Rectal smooth muscle tissue (tissue), 1 donor: ENCODE measurements around the gene IGSF5.

Experiments used
- H3K27ac ChIP-seq: one replicate; pipeline ENCODE4 v1.7.0; 2013; ENCODE audit warnings: low read depth, low read length, inconsistent platforms
- H3K27me3 ChIP-seq: one replicate; pipeline ENCODE4 v1.7.0; 2013; ENCODE audit warnings: low read length; ENCODE audit not compliant: control insufficient read depth, insufficient read depth
- H3K36me3 ChIP-seq: one replicate; pipeline ENCODE4 v1.7.0; 2013; ENCODE audit warnings: low read length; ENCODE audit not compliant: control insufficient read depth, insufficient read depth
- H3K4me1 ChIP-seq: one replicate; pipeline ENCODE4 v1.7.0; 2013; ENCODE audit warnings: low read length; ENCODE audit not compliant: control insufficient read depth, insufficient read depth
- H3K4me3 ChIP-seq: one replicate; pipeline ENCODE4 v1.7.0; 2013; ENCODE audit warnings: low read length
- H3K9ac ChIP-seq: one replicate; pipeline ENCODE4 v1.7.0; 2013; ENCODE audit warnings: low read length

Gene IGSF5

DNA sequence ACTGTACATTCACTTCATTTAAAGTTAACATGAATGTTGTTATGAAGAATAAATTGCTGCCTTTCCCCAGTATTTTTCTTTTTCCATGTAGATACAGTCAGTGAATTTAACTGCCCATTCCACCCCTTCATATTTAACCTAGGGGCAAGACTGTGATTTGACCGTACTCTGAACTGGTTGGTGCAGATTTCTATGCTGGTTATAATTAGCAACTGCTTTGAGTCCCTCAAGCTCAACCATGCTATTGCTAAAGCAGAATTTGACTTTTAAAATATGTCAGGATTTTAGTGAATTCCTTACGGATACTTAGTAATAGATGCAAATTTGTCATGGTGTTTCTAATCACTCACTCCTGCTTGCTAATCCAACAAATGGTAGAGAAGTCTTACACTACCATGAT lies 57.2 kb downstream of the IGSF5 start:
- no peak overlapping the region for H3K9ac ChIP-seq
- no peaks in the 10 kb centered on the region for H3K27me3 ChIP-seq

DNA sequence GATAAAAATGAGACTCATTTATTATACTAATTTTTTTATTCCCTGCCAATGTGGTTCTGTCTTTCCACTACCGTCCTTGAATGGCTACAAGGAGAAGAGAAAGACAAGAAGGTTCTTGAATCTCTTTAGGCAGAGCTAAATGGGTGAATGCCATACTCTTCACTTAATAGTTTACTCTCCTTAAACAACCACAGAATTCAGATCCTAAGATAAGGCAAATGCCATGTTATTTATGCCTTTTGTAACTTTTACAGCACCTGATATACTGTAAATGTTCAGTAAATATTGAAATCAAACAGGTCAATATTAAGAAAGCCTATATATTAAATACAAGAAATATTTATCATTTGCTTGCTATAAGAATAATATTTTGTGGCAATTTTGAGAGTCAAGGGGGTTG lies 58.4 kb downstream of the IGSF5 start:
- H3K4me3 ChIP-seq: no peak overlapping the region
- no peaks in the 10 kb centered on the region for H3K27me3 ChIP-seq
- no peaks in the 10 kb centered on the region for H3K36me3 ChIP-seq
- no peak overlapping the region for H3K27ac ChIP-seq
- H3K4me1 ChIP-seq: no peaks in the 10 kb centered on the region
- no peak overlapping the region for H3K9ac ChIP-seq

More for the DNA sequence above, 57.2 kb downstream of the IGSF5 start:
- Histone ChIP-seq H3K4me3 (no peak overlapping the region), H3K27ac (no peak overlapping the region), H3K4me1 (no peaks in the 10 kb centered on the region), H3K36me3 (no peaks in the 10 kb centered on the region)

DNA sequence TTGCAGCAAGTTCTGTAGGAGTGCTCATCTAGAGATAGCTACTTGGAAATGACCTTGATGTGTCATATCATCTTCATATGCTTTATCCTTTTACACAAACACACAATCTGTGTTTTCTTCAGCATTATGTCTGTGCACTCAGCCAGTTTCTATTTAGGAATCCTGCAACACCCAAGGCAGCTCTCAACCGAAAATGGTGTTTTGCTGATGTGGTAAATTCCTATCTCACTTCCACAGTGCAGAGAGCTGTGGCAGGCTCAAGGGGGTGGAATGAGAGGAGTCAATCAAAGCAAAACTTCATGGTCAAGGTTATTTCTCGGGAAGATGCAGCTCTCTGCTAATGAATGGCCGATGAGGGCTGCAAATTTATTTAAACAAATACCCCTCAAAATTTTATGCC lies 59.3 kb downstream of the IGSF5 start:
- Histone ChIP-seq H3K4me3 (no peak overlapping the region), H3K36me3 (no peaks in the 10 kb centered on the region), H3K27me3 (no peaks in the 10 kb centered on the region), H3K27ac (no peak overlapping the region), H3K9ac (no peak overlapping the region), H3K4me1 (no peaks in the 10 kb centered on the region)

DNA sequence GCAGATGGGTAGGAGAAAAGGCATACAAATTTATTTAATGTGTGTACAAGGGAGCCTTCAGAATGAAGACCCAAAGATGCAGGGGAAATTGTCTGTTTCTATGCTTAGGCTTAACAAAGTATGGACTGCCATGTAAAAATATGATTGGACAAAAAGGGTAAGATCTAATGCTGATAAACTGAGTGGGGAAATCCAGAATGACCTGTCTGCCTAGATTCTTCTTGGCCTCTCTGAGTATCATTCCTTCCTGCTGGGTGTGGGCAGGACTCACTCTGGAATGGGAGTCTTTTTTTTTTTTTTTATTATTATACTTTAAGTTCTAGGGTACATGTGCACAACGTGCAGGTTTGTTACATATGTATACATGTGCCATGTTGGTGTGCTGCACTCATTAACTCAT lies 61.0 kb downstream of the IGSF5 start:
- Histone ChIP-seq H3K27ac (no peak overlapping the region), H3K27me3 (no peaks in the 10 kb centered on the region), H3K36me3 (no peaks in the 10 kb centered on the region), H3K4me1 (no peaks in the 10 kb centered on the region), H3K9ac (no peak overlapping the region), H3K4me3 (no peak overlapping the region)

DNA sequence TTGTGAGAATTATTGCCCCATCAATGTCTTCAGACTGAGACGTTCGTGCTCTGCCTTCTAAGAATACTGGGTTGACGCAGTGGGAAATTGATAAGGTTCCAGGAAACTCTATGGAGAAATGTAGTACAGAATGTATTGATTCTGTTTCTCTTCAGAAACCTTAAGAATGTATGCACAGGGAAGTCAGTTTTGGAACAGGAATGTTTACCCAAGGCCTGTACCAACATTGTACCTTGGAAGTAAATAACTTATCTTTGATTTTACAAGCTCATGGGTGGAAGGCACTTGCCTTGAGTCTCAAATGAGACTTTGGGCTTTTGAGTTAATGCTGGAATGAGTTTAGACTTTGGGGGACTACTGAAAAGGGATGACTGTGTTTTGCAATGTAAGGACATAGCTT lies 62.8 kb downstream of the IGSF5 start:
- Histone ChIP-seq H3K27me3 (no peaks in the 10 kb centered on the region), H3K4me1 (no peaks in the 10 kb centered on the region), H3K9ac (no peak overlapping the region), H3K4me3 (no peak overlapping the region), H3K27ac (no peak overlapping the region), H3K36me3 (no peaks in the 10 kb centered on the region)

DNA sequence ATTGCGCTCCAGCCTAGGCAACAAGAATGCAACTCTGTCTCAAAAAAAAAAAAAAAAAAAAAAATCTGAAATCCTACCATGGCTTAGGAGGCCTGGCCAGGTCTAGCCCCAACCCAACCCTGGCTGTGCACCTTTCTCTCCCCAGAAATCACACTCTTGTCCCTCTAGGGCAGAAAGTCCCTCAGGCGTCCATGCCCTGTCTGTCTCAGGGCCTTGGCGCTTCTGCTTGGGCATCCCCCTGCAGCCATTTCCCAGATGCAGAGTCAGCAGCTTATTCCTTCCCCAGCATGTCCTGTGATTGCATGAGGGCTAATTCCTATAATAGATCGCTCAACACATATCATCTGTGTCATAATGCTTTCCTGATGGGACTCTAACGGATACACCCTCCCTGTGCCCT lies 65.0 kb downstream of the IGSF5 start:
- H3K9ac ChIP-seq: no peak overlapping the region
- H3K27ac ChIP-seq: no peak overlapping the region
- no peaks in the 10 kb centered on the region for H3K4me1 ChIP-seq
- H3K36me3 ChIP-seq: no peaks in the 10 kb centered on the region
- H3K27me3 ChIP-seq: no peaks in the 10 kb centered on the region
- no peak overlapping the region for H3K4me3 ChIP-seq

DNA sequence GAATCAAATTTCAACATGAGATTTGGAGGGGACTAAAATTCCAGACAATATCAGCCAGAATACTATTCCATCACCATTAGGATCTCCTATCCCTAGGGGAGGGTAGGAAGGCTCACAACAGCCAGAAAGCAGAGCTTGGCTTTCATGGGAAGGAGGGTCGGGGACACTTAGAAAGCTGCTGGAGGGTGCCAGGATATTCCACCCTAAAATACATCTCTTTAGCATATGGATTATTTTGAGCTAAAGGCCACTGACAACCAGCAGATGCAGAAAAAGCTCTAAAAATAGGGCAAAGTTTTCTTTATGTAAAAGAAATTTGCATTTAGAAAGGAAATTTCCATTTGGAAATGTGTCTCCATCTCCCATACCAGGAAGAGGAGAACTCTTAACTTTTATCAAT lies 68.0 kb downstream of the IGSF5 start:
- H3K9ac ChIP-seq: no peak overlapping the region
- H3K4me1 ChIP-seq: no peaks in the 10 kb centered on the region
- H3K36me3 ChIP-seq: no peaks in the 10 kb centered on the region
- H3K4me3 ChIP-seq: no peak overlapping the region
- no peaks in the 10 kb centered on the region for H3K27me3 ChIP-seq
- no peak overlapping the region for H3K27ac ChIP-seq

DNA sequence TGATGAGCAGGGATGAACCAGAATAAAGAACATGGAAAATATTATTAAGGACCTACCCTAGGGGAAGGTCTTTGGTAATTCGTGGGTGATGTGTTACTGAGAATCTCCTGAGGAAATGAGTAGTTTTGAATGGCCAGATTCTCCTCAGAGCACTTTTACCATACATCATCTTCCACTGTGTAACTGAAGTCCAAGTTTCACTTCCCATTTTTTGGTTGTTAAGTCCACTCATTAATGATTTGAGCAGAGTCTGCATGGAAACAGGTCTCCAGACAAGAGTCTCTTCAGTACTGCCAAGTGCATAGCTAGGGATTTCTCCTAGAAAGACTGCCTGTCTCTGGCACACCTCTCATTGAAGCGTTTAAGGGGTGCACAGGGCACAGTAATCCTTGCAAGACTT lies 73.6 kb downstream of the IGSF5 start:
- no peaks in the 10 kb centered on the region for H3K27me3 ChIP-seq
- no peak overlapping the region for H3K9ac ChIP-seq
- no peaks in the 10 kb centered on the region for H3K4me1 ChIP-seq
- no peaks in the 10 kb centered on the region for H3K36me3 ChIP-seq
- no peak overlapping the region for H3K4me3 ChIP-seq
- no peak overlapping the region for H3K27ac ChIP-seq

DNA sequence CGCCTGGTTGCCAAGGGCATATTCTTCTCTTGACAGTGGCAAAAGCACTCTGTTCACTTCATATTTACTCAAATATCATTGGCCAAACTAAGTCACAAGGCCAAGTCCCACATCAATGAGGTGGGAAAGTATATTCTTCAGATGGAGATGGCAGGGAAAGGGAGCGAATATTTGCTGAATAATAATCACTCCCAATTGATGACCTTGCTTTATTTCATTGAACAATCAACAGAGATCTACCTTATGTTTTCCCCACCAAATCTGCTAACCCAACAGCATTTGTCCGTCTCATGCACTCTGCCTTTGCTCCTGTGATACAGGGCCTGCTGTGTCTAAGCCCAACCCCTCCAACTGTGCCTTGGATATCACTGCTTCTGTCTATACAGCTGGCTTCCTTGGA lies 77.1 kb downstream of the IGSF5 start:
- Histone ChIP-seq H3K4me3 (no peak overlapping the region), H3K27me3 (no peaks in the 10 kb centered on the region), H3K4me1 (no peaks in the 10 kb centered on the region), H3K36me3 (no peaks in the 10 kb centered on the region), H3K9ac (no peak overlapping the region), H3K27ac (no peak overlapping the region)

DNA sequence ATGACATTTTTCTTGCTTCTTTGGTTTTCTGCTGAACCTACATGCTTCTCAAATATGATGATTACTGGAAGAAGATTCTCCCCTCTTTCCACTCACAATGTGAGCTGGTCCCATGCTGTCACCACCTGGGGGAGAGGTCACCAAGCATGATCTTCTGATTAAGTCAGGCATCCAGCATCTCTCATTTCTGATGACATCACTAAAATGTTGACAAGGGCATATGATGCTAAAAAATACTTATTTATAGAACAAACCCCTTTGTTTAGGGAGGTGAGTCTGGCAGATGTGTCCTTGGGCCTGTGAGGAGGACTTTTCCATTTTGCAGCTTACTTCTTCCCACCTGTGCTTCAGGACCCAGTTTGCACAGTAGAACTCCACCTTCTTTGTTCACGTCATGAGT lies 80.3 kb downstream of the IGSF5 start:
- Histone ChIP-seq H3K4me3 (no peak overlapping the region), H3K4me1 (no peaks in the 10 kb centered on the region), H3K36me3 (no peaks in the 10 kb centered on the region), H3K27me3 (no peaks in the 10 kb centered on the region), H3K9ac (no peak overlapping the region), H3K27ac (no peak overlapping the region)

DNA sequence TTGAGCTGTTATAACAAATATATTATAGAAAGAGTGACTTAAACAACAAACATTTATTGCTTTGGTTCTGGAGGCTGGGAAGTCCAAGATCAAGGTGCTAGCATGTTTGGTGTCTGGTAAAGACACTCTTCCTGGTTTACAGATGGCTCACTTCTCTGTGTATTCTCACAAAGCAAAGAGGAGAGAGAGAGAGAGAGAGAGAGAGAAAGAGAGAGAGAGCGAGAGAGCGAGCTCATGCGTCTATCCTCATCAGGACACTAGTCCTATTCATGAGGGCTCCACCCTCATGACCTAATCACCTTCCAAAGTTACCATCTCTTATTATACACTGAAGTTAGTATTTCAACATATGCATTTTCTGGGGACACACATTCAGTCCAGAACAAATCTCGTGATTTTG lies 89.6 kb downstream of the IGSF5 start:
- H3K9ac ChIP-seq: no peak overlapping the region
- no peak overlapping the region for H3K4me3 ChIP-seq
- no peaks in the 10 kb centered on the region for H3K4me1 ChIP-seq
- no peak overlapping the region for H3K27ac ChIP-seq
- H3K36me3 ChIP-seq: no peaks in the 10 kb centered on the region
- H3K27me3 ChIP-seq: no peaks in the 10 kb centered on the region

DNA sequence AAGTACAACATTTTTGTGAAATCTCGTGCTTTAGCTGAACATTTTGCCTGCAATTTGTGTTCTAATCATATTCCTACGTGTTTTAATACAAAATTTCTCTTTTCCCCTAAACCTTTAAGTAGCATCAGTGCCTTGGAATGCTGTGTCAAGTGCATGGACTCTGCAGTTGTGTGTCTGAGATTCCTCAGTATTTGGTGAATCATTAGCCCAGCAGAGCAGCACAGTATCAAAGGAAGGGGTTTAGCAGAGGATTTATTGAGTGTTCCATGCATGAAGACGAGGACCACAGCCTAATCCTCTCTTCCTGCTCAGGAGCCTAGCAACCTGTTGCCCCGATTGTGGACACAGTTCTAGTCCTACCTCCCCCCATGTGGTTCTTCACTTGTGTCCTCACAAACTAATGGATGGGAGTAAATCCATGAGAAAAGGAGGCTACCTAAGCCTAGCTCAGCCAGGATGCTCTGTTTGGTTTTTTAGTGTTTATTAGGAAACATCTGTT lies 92.9 kb downstream of the IGSF5 start:
- H3K27me3 ChIP-seq: no peaks in the 10 kb centered on the region
- H3K36me3 ChIP-seq: no peaks in the 10 kb centered on the region
- H3K9ac ChIP-seq: no peak overlapping the region
- H3K27ac ChIP-seq: no peak overlapping the region
- H3K4me3 ChIP-seq: no peak overlapping the region
- H3K4me1 ChIP-seq: no peaks in the 10 kb centered on the region

DNA sequence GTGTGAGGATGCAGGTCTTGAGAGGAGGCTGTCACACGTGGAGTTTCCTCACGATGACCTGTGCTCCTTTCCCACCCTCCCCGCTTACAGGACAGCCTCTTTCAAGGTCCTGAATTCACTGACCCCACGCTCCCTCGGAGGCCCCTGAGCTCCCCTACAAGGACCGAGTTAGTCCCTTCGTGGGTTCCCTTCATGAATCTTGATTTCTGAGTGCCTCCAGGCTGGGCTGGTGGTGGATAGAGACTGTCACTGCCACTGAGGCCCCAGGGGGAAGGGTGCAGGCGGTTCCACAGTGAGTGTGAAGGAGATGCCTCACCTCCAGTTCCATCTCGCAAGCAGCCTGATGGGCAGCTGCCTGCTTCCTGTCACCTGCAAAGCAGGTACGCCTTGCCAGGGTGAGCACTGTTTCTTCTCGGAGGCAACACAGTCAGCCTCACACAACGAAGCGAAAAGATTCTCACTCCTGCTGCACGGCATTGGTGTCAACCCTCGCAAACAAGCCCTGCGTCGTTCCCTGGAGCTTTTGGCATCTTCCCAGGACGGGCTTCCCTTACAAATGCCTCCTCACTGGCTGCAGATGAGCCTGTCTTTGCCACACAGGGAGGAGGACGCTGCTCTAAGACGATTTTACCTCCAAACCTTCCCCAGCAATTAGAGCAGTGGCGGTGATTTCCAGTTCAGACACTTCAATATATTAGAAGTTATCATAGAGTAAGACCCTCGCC lies 95.6 kb downstream of the IGSF5 start:
- no peak overlapping the region for H3K27ac ChIP-seq
- H3K4me1 ChIP-seq: no peaks in the 10 kb centered on the region
- no peak overlapping the region for H3K4me3 ChIP-seq
- no peaks in the 10 kb centered on the region for H3K27me3 ChIP-seq
- H3K36me3 ChIP-seq: no peaks in the 10 kb centered on the region
- H3K9ac ChIP-seq: no peak overlapping the region
